GM12864 (cell line): Measurements from ENCODE around the gene NAALAD2.
"Not testable (repeated sequence)": the region's sequence is repeated elsewhere in the genome, so short reads cannot be mapped to it uniquely, and the experiment has no call there.

Source experiments
- DNase-seq: peaks from one replicate; pipeline ENCODE4 v3.0.0-alpha.2; 2011; ENCODE audit warnings: low read depth
- H3K4me3 ChIP-seq: 2 replicates; pipeline ENCODE4 v1.5.1; 2011; ENCODE audit warnings: mild to moderate bottlenecking, low read depth, low read length, control low read depth
- TF ChIP-seq, protein P1 (sequence below): IDR thresholded peaks from 2 replicates; pipeline ENCODE4 v1.5.1; 2011; ENCODE audit warnings: low read depth, mild to moderate bottlenecking, moderate library complexity, low read length, control low read depth, inconsistent platforms; ENCODE audit errors: missing control alignments

The NAALAD2 gene

DNA sequence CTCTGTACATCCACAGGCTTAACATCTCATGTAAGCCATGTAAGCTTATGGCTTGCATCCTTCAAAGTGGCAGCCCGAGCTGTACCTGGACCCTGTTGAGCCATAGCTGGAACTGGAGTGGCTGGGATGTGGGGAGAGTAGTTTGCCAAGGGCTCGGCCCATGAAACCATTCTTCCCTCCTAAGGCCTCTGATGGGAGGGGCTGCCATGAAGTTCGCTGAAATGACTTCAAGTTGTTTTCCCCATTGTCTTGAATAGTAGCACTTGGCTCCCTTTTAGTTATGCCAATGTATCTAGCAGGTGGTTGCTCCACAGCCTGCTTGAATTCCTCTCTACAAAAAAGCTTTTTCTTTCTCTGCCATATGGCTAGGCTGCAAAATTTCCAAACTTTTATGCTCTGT is 93.6 kb downstream of the NAALAD2 start:
- TF ChIP-seq, protein P1, sequence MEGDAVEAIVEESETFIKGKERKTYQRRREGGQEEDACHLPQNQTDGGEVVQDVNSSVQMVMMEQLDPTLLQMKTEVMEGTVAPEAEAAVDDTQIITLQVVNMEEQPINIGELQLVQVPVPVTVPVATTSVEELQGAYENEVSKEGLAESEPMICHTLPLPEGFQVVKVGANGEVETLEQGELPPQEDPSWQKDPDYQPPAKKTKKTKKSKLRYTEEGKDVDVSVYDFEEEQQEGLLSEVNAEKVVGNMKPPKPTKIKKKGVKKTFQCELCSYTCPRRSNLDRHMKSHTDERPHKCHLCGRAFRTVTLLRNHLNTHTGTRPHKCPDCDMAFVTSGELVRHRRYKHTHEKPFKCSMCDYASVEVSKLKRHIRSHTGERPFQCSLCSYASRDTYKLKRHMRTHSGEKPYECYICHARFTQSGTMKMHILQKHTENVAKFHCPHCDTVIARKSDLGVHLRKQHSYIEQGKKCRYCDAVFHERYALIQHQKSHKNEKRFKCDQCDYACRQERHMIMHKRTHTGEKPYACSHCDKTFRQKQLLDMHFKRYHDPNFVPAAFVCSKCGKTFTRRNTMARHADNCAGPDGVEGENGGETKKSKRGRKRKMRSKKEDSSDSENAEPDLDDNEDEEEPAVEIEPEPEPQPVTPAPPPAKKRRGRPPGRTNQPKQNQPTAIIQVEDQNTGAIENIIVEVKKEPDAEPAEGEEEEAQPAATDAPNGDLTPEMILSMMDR = no peak
- no peak overlapping the region for H3K4me3 ChIP-seq
- DNase-seq = no peak

DNA sequence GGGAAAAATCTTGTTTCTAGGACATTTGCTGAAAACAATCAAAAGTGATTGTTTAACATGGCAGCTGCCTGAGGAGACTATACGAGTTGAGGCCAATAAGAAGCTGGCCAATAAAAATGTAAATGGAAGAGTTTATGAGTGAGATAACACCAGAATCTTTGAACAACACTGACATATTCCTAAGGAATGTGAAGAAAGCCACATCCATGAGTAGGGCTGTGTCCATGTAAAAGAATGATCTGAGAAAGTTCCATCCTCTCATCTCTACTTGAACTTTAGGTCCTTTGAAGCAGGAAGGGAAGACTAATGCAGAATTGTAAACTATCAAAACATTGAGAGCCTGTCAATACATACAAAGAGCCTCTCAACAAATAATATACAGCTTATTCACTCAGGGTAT is 95.3 kb downstream of the NAALAD2 start:
- no peak for DNase-seq
- TF ChIP-seq, protein P1 = no peak
- H3K4me3 ChIP-seq = no peak overlapping the region

DNA sequence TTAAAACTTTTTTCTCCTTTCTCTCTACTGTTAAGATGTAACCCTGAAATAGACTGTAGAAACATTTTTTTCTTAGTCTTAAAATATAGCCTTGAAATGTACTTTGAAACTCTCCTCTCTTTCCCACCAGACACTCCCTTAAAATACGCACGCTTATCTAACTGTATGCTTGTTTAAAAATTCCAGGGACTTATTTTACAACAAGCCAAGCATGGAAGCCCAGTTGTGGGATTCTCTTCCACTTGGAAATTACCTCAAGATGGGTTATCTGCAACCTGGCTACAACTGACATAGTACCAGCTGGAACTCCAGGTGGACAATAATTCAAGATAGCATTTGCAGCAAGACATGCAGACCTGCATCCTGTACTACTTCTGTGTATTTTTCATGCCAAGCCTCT is 100.5 kb downstream of the NAALAD2 start:
- no peak for DNase-seq
- no peak overlapping the region for H3K4me3 ChIP-seq
- TF ChIP-seq, protein P1 = no peak

DNA sequence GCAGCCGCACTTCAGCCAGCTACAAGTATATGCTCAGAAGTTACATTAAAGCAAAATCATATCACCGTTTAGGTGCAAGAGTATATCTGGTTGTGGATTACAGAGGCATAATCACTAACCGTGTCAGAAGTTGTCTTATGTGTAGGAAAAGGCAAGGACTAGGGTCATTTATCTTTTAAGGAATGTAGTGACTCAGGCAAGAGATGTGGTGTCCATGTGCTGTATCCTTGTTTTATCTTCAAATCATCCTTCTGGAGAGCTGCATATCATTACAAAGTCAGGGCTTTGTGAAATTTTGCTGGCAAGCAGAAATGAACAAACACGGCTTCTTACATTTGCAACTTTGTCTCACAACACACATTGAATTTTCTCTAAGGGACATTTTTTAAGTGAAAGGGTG is 101.1 kb downstream of the NAALAD2 start:
- H3K4me3 ChIP-seq = no peak overlapping the region
- no peak for DNase-seq
- TF ChIP-seq, protein P1 = no peak

DNA sequence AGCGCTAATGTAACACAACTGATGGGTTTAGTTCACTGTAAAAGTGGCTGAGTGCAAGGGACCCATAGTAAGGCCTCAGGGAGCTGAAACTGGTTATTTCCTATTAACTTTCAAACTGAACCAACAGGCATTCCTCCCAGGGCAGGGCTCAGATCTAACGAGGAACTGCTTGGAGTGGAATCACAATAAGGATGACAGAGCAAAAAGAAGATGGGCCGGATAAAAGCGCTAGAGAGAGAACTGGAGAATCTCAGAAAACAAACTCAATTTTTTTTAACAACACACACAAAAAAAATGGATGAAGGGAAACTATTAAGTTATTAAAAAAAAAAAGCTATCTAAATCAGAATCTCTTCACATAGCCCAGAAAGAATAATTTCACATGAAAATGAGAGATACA is 102.5 kb downstream of the NAALAD2 start:
- no peak overlapping the region for H3K4me3 ChIP-seq
- no peak for DNase-seq
- TF ChIP-seq, protein P1 = no peak

DNA sequence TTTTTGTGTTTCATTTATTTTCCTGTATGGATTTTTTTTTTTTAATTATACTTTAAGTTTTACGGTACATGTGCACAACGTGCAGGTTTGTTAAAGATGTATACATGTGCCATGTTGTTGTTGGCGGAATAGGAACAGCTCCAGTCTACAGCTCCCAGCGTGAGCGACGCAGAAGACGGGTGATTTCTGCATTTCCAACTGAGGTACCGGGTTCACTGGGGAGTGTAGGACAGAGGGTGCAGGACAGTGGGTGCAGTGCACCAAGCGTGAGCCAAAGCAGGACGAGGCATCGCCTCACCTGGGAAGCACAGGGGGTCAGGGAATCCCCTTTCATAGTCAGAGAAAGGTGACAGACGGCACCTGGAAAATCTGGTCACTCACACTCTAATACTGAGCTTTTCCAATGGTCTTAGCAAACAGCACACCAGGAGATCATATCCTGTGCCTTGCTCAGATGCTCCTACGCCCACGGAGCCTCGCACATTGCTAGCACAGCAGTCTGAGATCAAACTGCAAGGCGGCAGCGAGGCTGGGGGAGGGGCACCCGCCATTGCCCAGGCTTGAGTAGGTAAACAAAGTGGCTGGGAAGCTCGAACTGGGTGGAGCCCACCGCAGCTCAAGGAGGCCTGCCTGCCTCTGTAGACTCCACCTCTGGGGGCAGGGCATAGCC is 105.6 kb downstream of the NAALAD2 start:
- not testable (repeated sequence) for DNase-seq, H3K4me3 ChIP-seq

DNA sequence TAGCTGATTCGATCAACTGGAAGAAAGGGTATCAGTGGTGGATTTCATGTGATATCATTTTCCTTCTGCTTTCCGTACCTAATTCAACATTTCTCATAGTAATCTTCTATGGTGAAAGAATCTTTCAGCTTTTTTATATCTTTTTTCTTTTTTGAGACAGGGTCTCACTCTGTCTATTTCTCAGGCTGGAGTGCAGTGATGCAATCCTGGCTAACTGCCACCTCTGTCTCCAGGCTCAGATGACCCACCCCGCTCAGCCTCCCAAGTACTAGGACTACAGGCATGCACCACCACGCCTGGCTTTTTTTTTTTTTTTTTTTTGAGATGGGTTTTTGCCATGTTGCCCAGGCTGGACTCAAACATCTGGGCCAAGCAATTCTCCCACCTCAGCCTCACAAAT is 107.0 kb downstream of the NAALAD2 start:
- DNase-seq = no peak
- TF ChIP-seq, protein P1 = no peak
- H3K4me3 ChIP-seq = no peak overlapping the region
